Stimulated activated CD4-positive, alpha-beta T cell treated with anti-CD3 and anti-CD28 coated beads, Interleukin-2, amount 100 ng/mL, for 4 hours (primary cell): ENCODE data around the gene TPPP2.

Experiments used
- DNase-seq: peaks from one replicate; pipeline ENCODE4 v3.0.0-alpha.2; 2020; ENCODE audit warnings: low read depth

TPPP2 gene

GRCh38 chr14:21057803-21058675 lies 28.0 kb downstream of the TPPP2 start, which contains the start of gene RNASE8:
TSS of gene RNASE8 (plus strand) at chr14:21057822. CDS start at chr14:21057893, 71 bp downstream.
- DNase-seq: no peak

GRCh38 chr14:21058903-21059302 lies 28.9 kb downstream of the TPPP2 start:
- DNase-seq: no peak

- no peak for DNase-seq
Measured at GRCh38 chr14:21059842-21060613, 30.0 kb downstream of the TPPP2 start.

- DNase-seq: no peak
Measured at GRCh38 chr14:21060614-21061346, 30.8 kb downstream of the TPPP2 start.

- DNase-seq: no peak
Measured at GRCh38 chr14:21061347-21061668, 31.3 kb downstream of the TPPP2 start.

GRCh38 chr14:21063479-21063878 lies 33.5 kb downstream of the TPPP2 start:
- no peak for DNase-seq

- no peak for DNase-seq
Measured at GRCh38 chr14:21066882-21067502, 37.0 kb downstream of the TPPP2 start.

- peak; percentile 22 for DNase-seq
Measured at GRCh38 chr14:21068521-21069387, 38.7 kb downstream of the TPPP2 start.

GRCh38 chr14:21069388-21070082 lies 39.5 kb downstream of the TPPP2 start:
- no peak for DNase-seq

GRCh38 chr14:21070083-21070609 lies 40.1 kb downstream of the TPPP2 start, which contains the start of gene ARHGEF40:
TSS of gene ARHGEF40 (plus strand) at chr14:21070304. CDS start at chr14:21070397, 93 bp downstream.
- DNase-seq: no peak

GRCh38 chr14:21070610-21071224 lies 40.7 kb downstream of the TPPP2 start:
- no peak for DNase-seq

GRCh38 chr14:21071225-21072030 lies 41.4 kb downstream of the TPPP2 start:
- peak; percentile 19 for DNase-seq

- DNase-seq: no peak
Measured at GRCh38 chr14:21072031-21072473, 42.0 kb downstream of the TPPP2 start.

- DNase-seq: no peak
Measured at GRCh38 chr14:21072781-21073339, 42.8 kb downstream of the TPPP2 start.

GRCh38 chr14:21073921-21074320 lies 43.9 kb downstream of the TPPP2 start:
- DNase-seq: no peak

- no peak for DNase-seq
Measured at GRCh38 chr14:21074398-21075272, 44.6 kb downstream of the TPPP2 start.

GRCh38 chr14:21075719-21076437 lies 45.9 kb downstream of the TPPP2 start:
- no peak for DNase-seq
